ENCODE measurements around the gene MICAL2. TPM values are rescaled to one million over a fixed set of nuclear protein-coding genes. Genes with fewer than 3 reads are reported as not detected.
A peak's percentile ranks its signal among the peaks of the same experiment; 100 is the strongest.

MICAL2 gene
- total RNA-seq, 1 experiment from 2014 or later = 62.9 TPM

GRCh38 chr11:12128301-12128751, 17.9 kb downstream of the MICAL2 start:
- Histone ChIP-seq H3K27ac (ENCODE audit: low read length) (no peak overlapping the region), H3F3A (ENCODE audit: low read length, unreplicated experiment) (peaks cover 5% of the 10 kb centered on the region), H3K9me2 (replicated peaks; ENCODE audit: low read length) (no peaks in the 10 kb centered on the region), H3K4me3 (ENCODE audit: low read length) (no peak overlapping the region), H3K36me3 (ENCODE audit: low read depth, low read length) (peaks cover 6% of the 10 kb centered on the region; the same call in 1 of the 2 replicates), H3K9ac (ENCODE audit: low read length) (no peak overlapping the region), H3K27me3 (ENCODE audit: low read length) (no peaks in the 10 kb centered on the region), H2AFZ (ENCODE audit: low read length) (no peak overlapping the region), H4K20me1 (ENCODE audit: low read length) (no peaks in the 10 kb centered on the region; the same call in 1 of the 2 replicates), H3K4me1 (ENCODE audit: insufficient read depth, low read length) (peaks cover 53% of the 10 kb centered on the region), H3K79me2 (ENCODE audit: low read length) (peaks cover 86% of the 10 kb centered on the region), H3K4me2 (ENCODE audit: low read length) (no peak overlapping the region), H3K9me3 (ENCODE audit: low read length) (no peaks in the 10 kb centered on the region)
- TF ChIP-seq CTCF (conservative IDR thresholded peaks at IDR 0.05; ENCODE audit: low read depth, low read length) = no peak
- TF ChIP-seq EZH2 (IDR thresholded peaks at IDR 0.05; ENCODE audit: low read length, unreplicated experiment) = no peak
- no peak for TF ChIP-seq EZH2phosphoT487 (IDR thresholded peaks at IDR 0.05; ENCODE audit: borderline replicate concordance, low read length)
- intact Hi-C loops (cut with micrococcal nuclease) = no loop called here
- ChIA-PET POLR2A (ENCODE audit: unreplicated experiment) (no interaction called here), CTCF (no interaction called here)
- BruUV-seq (replicated peaks) = no TSS peak
- ATAC-seq = no peak
- DNase-seq = peak; percentile 18

- peaks cover 47% of the 10 kb centered on the region for H3K4me1 ChIP-seq (ENCODE audit: insufficient read depth, low read length)
- ATAC-seq (no peak), DNase-seq (no peak)
- no TSS peak for BruUV-seq (replicated peaks)
- H2AFZ ChIP-seq (ENCODE audit: low read length) = no peak overlapping the region
- peaks cover 5% of the 10 kb centered on the region for H3F3A ChIP-seq (ENCODE audit: low read length, unreplicated experiment)
- peaks cover 3% of the 10 kb centered on the region; the same call in 1 of the 2 replicates for H3K36me3 ChIP-seq (ENCODE audit: low read depth, low read length)
- ChIA-PET CTCF (no interaction called here), POLR2A (ENCODE audit: unreplicated experiment) (no interaction called here)
- H3K4me3 ChIP-seq (ENCODE audit: low read length) = no peak overlapping the region
- no peak overlapping the region for H3K27ac ChIP-seq (ENCODE audit: low read length)
- H3K27me3 ChIP-seq (ENCODE audit: low read length) = no peaks in the 10 kb centered on the region
- no peaks in the 10 kb centered on the region; the same call in 1 of the 2 replicates for H4K20me1 ChIP-seq (ENCODE audit: low read length)
- no peaks in the 10 kb centered on the region for H3K9me2 ChIP-seq (replicated peaks; ENCODE audit: low read length)
- no peak overlapping the region for H3K9ac ChIP-seq (ENCODE audit: low read length)
- intact Hi-C loops (cut with micrococcal nuclease) = no loop called here
- no peak for TF ChIP-seq CTCF (conservative IDR thresholded peaks at IDR 0.05; ENCODE audit: low read depth, low read length)
- no peak for TF ChIP-seq EZH2 (IDR thresholded peaks at IDR 0.05; ENCODE audit: low read length, unreplicated experiment)
- no peak for TF ChIP-seq EZH2phosphoT487 (IDR thresholded peaks at IDR 0.05; ENCODE audit: borderline replicate concordance, low read length)
- no peaks in the 10 kb centered on the region for H3K9me3 ChIP-seq (ENCODE audit: low read length)
- H3K79me2 ChIP-seq (ENCODE audit: low read length) = peaks cover 85% of the 10 kb centered on the region
- no peak overlapping the region for H3K4me2 ChIP-seq (ENCODE audit: low read length)
Observed at GRCh38 chr11:12129227-12129626, 18.8 kb downstream of the MICAL2 start.

- no peaks in the 10 kb centered on the region for H3K9me2 ChIP-seq (replicated peaks; ENCODE audit: low read length)
- peaks cover 35% of the 10 kb centered on the region for H3K4me1 ChIP-seq (ENCODE audit: insufficient read depth, low read length)
- peaks cover 85% of the 10 kb centered on the region for H3K79me2 ChIP-seq (ENCODE audit: low read length)
- no peak overlapping the region for H3K4me2 ChIP-seq (ENCODE audit: low read length)
- H2AFZ ChIP-seq (ENCODE audit: low read length) = no peak overlapping the region
- H3F3A ChIP-seq (ENCODE audit: low read length, unreplicated experiment) = peaks cover 5% of the 10 kb centered on the region
- peaks cover 3% of the 10 kb centered on the region; the same call in 1 of the 2 replicates for H3K36me3 ChIP-seq (ENCODE audit: low read depth, low read length)
- POLR2A ChIA-PET (ENCODE audit: unreplicated experiment) = interaction anchor here (0.6 kb wide), 2 partner anchors 8 to 19 kb away, joined by 3 read pairs; no protein-coding TSS in a partner anchor
- BruUV-seq (replicated peaks) = no TSS peak
- CTCF ChIA-PET = interaction anchor here (0.7 kb wide), 1 partner anchor 63 kb away, joined by 5 read pairs; no protein-coding TSS in a partner anchor
- no peak for TF ChIP-seq CTCF (conservative IDR thresholded peaks at IDR 0.05; ENCODE audit: low read depth, low read length)
- TF ChIP-seq EZH2 (IDR thresholded peaks at IDR 0.05; ENCODE audit: low read length, unreplicated experiment) = no peak
- no peak for TF ChIP-seq EZH2phosphoT487 (IDR thresholded peaks at IDR 0.05; ENCODE audit: borderline replicate concordance, low read length)
- H3K9ac ChIP-seq (ENCODE audit: low read length) = no peak overlapping the region
- no peaks in the 10 kb centered on the region for H3K27me3 ChIP-seq (ENCODE audit: low read length)
- no peak for DNase-seq
- no peak overlapping the region for H3K27ac ChIP-seq (ENCODE audit: low read length)
- no peaks in the 10 kb centered on the region for H3K9me3 ChIP-seq (ENCODE audit: low read length)
- no peaks in the 10 kb centered on the region; the same call in 1 of the 2 replicates for H4K20me1 ChIP-seq (ENCODE audit: low read length)
- H3K4me3 ChIP-seq (ENCODE audit: low read length) = no peak overlapping the region
- intact Hi-C loops (cut with micrococcal nuclease) = no loop called here
- no peak for ATAC-seq
Observed at GRCh38 chr11:12130180-12130980, 20.0 kb downstream of the MICAL2 start.

Data from PC-3 (cell line).